HepG2 (cell line): ENCODE measurements around the gene ABCB8. TPM values are rescaled to one million over a fixed set of nuclear protein-coding genes. Genes with fewer than 3 reads are reported as not detected.
A peak's percentile ranks its signal among the peaks of the same experiment; 100 is the strongest.

Experiments used
- ATAD3A ChIP-seq: sonication (generic); formaldehyde crosslinking; IDR thresholded peaks from 2 replicates; pipeline ENCODE4 v1.4.0; 2020; ENCODE audit warnings: missing genetic modification reagents
- CEBPG ChIP-seq: IDR thresholded peaks from 2 replicates; pipeline ENCODE4 v1.6.1; 2016
- FOXK1 ChIP-seq: sonication (generic); formaldehyde crosslinking; IDR thresholded peaks from 2 replicates; pipeline ENCODE4 v1.4.0; 2020; ENCODE audit warnings: low read depth, missing genetic modification reagents, borderline replicate concordance
- KDM5B ChIP-seq: sonication (generic); formaldehyde crosslinking; IDR thresholded peaks from 2 replicates; pipeline ENCODE4 v1.4.0; 2020; ENCODE audit warnings: missing genetic modification reagents, mild to moderate bottlenecking, borderline replicate concordance
- MEF2D ChIP-seq: sonication (generic); formaldehyde crosslinking; IDR thresholded peaks from 2 replicates; pipeline ENCODE4 v1.5.1; 2020; ENCODE audit warnings: mild to moderate bottlenecking, missing genetic modification reagents
- NCOA1 ChIP-seq: sonication (generic); formaldehyde crosslinking; IDR thresholded peaks from 2 replicates; pipeline ENCODE4 v1.9.0; 2021; ENCODE audit warnings: missing genetic modification reagents
- PAX8 ChIP-seq: sonication (generic); formaldehyde crosslinking; IDR thresholded peaks from 2 replicates; pipeline ENCODE4 v1.8.0; 2022; ENCODE audit warnings: mild to moderate bottlenecking, missing genetic modification reagents, borderline replicate concordance
- STAT5B ChIP-seq: sonication (generic); formaldehyde crosslinking; IDR thresholded peaks from 2 replicates; pipeline ENCODE4 v1.4.0; 2020; ENCODE audit warnings: missing genetic modification reagents
- ZFP36L2 ChIP-seq: sonication (generic); formaldehyde crosslinking; IDR thresholded peaks from 2 replicates; pipeline ENCODE4 v1.4.0; 2020; ENCODE audit warnings: missing genetic modification reagents
- ZFP37 ChIP-seq: sonication (generic); formaldehyde crosslinking; IDR thresholded peaks from 2 replicates; pipeline ENCODE4 v1.4.0; 2020; ENCODE audit warnings: missing genetic modification reagents, borderline replicate concordance
- ZMYM2 ChIP-seq: sonication (generic); formaldehyde crosslinking; IDR thresholded peaks from 2 replicates; pipeline ENCODE4 v1.8.0; 2022; ENCODE audit warnings: mild to moderate bottlenecking, missing genetic modification reagents
- ZNF383 ChIP-seq: sonication (generic); formaldehyde crosslinking; IDR thresholded peaks from 2 replicates; pipeline ENCODE4 v1.4.0; 2020; ENCODE audit warnings: missing genetic modification reagents, mild to moderate bottlenecking, borderline replicate concordance
- ZSCAN12 ChIP-seq: sonication (generic); formaldehyde crosslinking; IDR thresholded peaks from 2 replicates; pipeline ENCODE4 v1.9.0; 2021; ENCODE audit warnings: mild to moderate bottlenecking, missing genetic modification reagents
- polyA plus RNA-seq, 8 experiments: library from polyadenylated mRNA; depleted of rRNA in 3 of 8; stranded (reverse) in 7 of 8; unstranded in 1 of 8; fragments of >200 nt; fragmentation: Illumina TruSeq in 4 of 8; extraction: Trizol in 4 of 8; gene quantifications; 2 replicates each; pipeline versions ENCODE4 v1.2.1 to v1.2.3, GENCODE V29; 2011 to 2016; ENCODE audit warnings: low read depth in 4 of 8, missing spikeins in 1 of 8, mixed read lengths in 1 of 8; ENCODE audit not compliant: insufficient read depth in 1 of 8
- total RNA-seq, 5 experiments: library from RNA; depleted of rRNA; stranded (reverse); fragments of >200 nt; fragmentation: Illumina TruSeq; extraction: Trizol; gene quantifications; 2 replicates each; pipeline ENCODE4 v1.2.3, GENCODE V29; 2016; ENCODE audit warnings: low read depth in 1 of 5
- TF ChIP-seq, protein P1 (sequence below): sonication (generic); formaldehyde crosslinking; IDR thresholded peaks from 2 replicates; pipeline ENCODE4 v1.4.0; 2020; ENCODE audit warnings: mild to moderate bottlenecking, missing genetic modification reagents
- TF ChIP-seq, protein P2 (sequence below): sonication (generic); formaldehyde crosslinking; IDR thresholded peaks from 2 replicates; pipeline ENCODE4 v1.4.0; 2020; ENCODE audit warnings: missing genetic modification reagents
- TF ChIP-seq, protein P3 (sequence below): sonication (generic); formaldehyde crosslinking; IDR thresholded peaks from 2 replicates; pipeline ENCODE4 v1.4.0; 2020; ENCODE audit warnings: mild to moderate bottlenecking, missing genetic modification reagents, borderline replicate concordance
- TF ChIP-seq, protein P4 (sequence below): sonication (generic); formaldehyde crosslinking; IDR thresholded peaks from 2 replicates; pipeline ENCODE4 v1.4.0; 2020; ENCODE audit warnings: low read depth, mild to moderate bottlenecking, missing genetic modification reagents
- TF ChIP-seq, protein P5 (sequence below): IDR thresholded peaks from 2 replicates; pipeline ENCODE4 v1.6.1; 2016; ENCODE audit warnings: missing compliant biosample characterization, missing genetic modification reagents, borderline replicate concordance
- TF ChIP-seq, protein P6 (sequence below): sonication (generic); formaldehyde crosslinking; IDR thresholded peaks from 2 replicates; pipeline ENCODE4 v1.5.0; 2020; ENCODE audit warnings: missing genetic modification reagents

The ABCB8 gene
- total and polyA plus RNA-seq, 2 of the 13 experiments (the other 11 are each of a cell fraction or from before 2014, with no cell fraction given) = 6.6 to 16.7 TPM

DNA sequence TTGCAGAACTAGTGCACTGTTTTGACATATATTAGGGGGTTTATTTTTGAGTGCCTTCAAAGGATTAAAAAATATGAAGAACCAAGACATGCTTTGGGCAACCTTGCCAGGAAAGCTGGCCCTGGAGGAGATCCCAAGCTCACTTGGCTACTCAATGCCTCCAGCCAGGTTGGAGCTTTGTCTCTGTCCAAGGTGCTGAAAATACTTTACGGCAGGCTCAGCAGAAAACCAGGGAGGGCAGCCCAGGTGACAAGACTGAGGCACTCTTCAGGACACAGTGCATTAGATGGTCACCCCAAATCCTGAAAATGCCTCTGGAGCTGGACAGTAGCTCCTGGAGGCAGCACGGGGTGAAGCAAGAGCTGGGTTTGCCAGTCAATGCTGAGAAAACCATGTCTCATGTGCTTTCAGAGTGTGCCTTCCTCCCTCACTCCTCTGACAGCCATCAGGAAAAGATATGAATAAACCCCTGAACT is 44.3 kb upstream of the ABCB8 start (continued):
- TF ChIP-seq MEF2D (CRISPR knock-in tag) (0 out of 2 replicates have a peak, but pooled peaks have one; percentile 31), CEBPG (no peak), FOXK1 (CRISPR knock-in tag) (peak; percentile 28; the same call in 1 of the 2 replicates), ATAD3A (CRISPR knock-in tag) (no peak), ZMYM2 (CRISPR knock-in tag) (no peak), PAX8 (CRISPR knock-in tag) (no peak), ZFP37 (CRISPR knock-in tag) (peak; percentile 45; the same call in 1 of the 2 replicates), ZFP36L2 (peak; percentile 79; the same call in 1 of the 2 replicates), ZSCAN12 (0 out of 2 replicates have a peak, but pooled peaks have one; percentile 27), KDM5B (no peak), STAT5B (CRISPR knock-in tag) (0 out of 2 replicates have a peak, but pooled peaks have one; percentile 46), ZNF383 (CRISPR knock-in tag) (no peak), NCOA1 (CRISPR knock-in tag) (no peak)
- TF ChIP-seq, protein P1, sequence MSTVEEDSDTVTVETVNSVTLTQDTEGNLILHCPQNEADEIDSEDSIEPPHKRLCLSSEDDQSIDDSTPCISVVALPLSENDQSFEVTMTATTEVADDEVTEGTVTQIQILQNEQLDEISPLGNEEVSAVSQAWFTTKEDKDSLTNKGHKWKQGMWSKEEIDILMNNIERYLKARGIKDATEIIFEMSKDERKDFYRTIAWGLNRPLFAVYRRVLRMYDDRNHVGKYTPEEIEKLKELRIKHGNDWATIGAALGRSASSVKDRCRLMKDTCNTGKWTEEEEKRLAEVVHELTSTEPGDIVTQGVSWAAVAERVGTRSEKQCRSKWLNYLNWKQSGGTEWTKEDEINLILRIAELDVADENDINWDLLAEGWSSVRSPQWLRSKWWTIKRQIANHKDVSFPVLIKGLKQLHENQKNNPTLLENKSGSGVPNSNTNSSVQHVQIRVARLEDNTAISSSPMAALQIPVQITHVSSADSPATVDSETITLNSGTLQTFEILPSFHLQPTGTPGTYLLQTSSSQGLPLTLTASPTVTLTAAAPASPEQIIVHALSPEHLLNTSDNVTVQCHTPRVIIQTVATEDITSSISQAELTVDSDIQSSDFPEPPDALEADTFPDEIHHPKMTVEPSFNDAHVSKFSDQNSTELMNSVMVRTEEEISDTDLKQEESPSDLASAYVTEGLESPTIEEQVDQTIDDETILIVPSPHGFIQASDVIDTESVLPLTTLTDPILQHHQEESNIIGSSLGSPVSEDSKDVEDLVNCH (CRISPR knock-in tag) = no peak
- TF ChIP-seq, protein P2, sequence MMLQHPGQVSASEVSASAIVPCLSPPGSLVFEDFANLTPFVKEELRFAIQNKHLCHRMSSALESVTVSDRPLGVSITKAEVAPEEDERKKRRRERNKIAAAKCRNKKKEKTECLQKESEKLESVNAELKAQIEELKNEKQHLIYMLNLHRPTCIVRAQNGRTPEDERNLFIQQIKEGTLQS (CRISPR knock-in tag) = no peak
- TF ChIP-seq, protein P3, sequence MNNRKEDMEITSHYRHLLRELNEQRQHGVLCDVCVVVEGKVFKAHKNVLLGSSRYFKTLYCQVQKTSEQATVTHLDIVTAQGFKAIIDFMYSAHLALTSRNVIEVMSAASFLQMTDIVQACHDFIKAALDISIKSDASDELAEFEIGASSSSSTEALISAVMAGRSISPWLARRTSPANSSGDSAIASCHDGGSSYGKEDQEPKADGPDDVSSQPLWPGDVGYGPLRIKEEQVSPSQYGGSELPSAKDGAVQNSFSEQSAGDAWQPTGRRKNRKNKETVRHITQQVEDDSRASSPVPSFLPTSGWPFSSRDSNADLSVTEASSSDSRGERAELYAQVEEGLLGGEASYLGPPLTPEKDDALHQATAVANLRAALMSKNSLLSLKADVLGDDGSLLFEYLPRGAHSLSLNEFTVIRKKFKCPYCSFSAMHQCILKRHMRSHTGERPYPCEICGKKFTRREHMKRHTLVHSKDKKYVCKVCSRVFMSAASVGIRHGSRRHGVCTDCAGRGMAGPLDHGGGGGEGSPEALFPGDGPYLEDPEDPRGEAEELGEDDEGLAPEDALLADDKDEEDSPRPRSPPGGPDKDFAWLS (CRISPR knock-in tag) = no peak
- TF ChIP-seq, protein P4, sequence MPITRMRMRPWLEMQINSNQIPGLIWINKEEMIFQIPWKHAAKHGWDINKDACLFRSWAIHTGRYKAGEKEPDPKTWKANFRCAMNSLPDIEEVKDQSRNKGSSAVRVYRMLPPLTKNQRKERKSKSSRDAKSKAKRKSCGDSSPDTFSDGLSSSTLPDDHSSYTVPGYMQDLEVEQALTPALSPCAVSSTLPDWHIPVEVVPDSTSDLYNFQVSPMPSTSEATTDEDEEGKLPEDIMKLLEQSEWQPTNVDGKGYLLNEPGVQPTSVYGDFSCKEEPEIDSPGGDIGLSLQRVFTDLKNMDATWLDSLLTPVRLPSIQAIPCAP (CRISPR knock-in tag) = no peak
- TF ChIP-seq, protein P5, sequence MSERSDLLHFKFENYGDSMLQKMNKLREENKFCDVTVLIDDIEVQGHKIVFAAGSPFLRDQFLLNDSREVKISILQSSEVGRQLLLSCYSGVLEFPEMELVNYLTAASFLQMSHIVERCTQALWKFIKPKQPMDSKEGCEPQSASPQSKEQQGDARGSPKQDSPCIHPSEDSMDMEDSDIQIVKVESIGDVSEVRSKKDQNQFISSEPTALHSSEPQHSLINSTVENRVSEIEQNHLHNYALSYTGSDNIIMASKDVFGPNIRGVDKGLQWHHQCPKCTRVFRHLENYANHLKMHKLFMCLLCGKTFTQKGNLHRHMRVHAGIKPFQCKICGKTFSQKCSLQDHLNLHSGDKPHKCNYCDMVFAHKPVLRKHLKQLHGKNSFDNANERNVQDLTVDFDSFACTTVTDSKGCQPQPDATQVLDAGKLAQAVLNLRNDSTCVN (CRISPR knock-in tag) = peak; percentile 75; the same call in 1 of the 2 replicates
- TF ChIP-seq, protein P6, sequence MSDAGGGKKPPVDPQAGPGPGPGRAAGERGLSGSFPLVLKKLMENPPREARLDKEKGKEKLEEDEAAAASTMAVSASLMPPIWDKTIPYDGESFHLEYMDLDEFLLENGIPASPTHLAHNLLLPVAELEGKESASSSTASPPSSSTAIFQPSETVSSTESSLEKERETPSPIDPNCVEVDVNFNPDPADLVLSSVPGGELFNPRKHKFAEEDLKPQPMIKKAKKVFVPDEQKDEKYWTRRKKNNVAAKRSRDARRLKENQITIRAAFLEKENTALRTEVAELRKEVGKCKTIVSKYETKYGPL (CRISPR knock-in tag) = peak; percentile 71; the same call in 1 of the 2 replicates
